ENCODE data around the gene ARHGAP24. TPM values are rescaled to one million over a fixed set of nuclear protein-coding genes. Genes with fewer than 3 reads are reported as not detected.

ARHGAP24 gene
- total and polyA plus RNA-seq, 8 donors: 10.5 to 34.7 (median 17.1) TPM

DNA sequence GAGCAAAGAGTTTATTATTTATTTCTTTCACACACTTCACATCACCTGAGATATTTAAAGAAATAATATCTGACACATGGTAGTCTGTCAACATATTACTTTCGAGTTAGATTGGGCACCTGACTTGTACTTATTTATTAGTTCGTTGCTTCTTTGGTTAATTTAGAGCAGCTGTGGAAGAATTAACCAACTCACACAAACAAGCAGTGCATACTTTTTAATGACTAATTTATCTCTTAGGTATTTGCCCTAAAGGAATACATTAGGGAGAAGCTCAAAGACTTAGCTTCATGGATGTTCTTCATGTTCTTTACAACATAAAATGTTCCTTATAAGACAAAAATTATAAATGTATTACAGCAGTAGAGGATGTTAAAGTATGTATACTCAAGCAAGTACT lies 242.9 kb downstream of the ARHGAP24 start:
- no peaks in the 10 kb centered on the region for H3K4me1 ChIP-seq
- no peak for ATAC-seq
- no peak overlapping the region for H3K4me3 ChIP-seq
- intact Hi-C loops (cut with DNase I): no loop called here
- no peak for FAIRE-seq
- no peaks in the 10 kb centered on the region for H3K9me3 ChIP-seq
- no peak for DNase-seq
- TF ChIP-seq, protein P1, sequence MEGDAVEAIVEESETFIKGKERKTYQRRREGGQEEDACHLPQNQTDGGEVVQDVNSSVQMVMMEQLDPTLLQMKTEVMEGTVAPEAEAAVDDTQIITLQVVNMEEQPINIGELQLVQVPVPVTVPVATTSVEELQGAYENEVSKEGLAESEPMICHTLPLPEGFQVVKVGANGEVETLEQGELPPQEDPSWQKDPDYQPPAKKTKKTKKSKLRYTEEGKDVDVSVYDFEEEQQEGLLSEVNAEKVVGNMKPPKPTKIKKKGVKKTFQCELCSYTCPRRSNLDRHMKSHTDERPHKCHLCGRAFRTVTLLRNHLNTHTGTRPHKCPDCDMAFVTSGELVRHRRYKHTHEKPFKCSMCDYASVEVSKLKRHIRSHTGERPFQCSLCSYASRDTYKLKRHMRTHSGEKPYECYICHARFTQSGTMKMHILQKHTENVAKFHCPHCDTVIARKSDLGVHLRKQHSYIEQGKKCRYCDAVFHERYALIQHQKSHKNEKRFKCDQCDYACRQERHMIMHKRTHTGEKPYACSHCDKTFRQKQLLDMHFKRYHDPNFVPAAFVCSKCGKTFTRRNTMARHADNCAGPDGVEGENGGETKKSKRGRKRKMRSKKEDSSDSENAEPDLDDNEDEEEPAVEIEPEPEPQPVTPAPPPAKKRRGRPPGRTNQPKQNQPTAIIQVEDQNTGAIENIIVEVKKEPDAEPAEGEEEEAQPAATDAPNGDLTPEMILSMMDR (IDR thresholded peaks at IDR 0.05): no peak
- H3K27me3 ChIP-seq: no peaks in the 10 kb centered on the region
- no peak overlapping the region for H3K27ac ChIP-seq
- H3K36me3 ChIP-seq: no peaks in the 10 kb centered on the region
- 57 to 59% methylated on average over 2 of the region's 2 CpGs for WGBS, 2 donors

DNA sequence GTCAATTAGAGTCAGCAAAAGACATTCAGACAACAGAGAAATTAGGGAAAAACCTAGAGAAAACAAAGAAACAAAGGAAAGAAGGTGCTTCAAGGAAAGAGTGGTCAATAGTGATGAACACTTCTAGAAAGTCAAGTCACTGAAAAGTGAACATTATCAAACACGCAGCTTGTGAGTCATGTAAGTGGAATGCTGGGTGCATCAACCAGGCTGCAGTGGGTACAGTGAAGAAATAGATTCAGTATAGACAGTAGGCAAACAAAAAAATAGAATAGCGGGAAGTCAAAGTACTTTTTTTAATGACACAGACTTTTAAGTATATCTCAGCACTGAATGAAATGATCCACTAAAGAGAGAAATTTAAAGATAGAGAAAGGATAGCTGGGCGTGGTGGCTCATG lies 245.8 kb downstream of the ARHGAP24 start:
- no peaks in the 10 kb centered on the region for H3K36me3 ChIP-seq
- peak in 1 of 4 donors; percentile 25 for ATAC-seq
- no peak overlapping the region for H3K4me3 ChIP-seq
- no peak for DNase-seq
- TF ChIP-seq, protein P1 (IDR thresholded peaks at IDR 0.05): no peak
- H3K4me1 ChIP-seq: peaks cover 3 to 13% (median 13%) of the 10 kb centered on the region in 3 donors
- no peak overlapping the region for H3K27ac ChIP-seq
- intact Hi-C loops (cut with DNase I): no loop called here
- no peak for FAIRE-seq
- no peaks in the 10 kb centered on the region for H3K27me3 ChIP-seq
- H3K9me3 ChIP-seq: no peaks in the 10 kb centered on the region
- WGBS, 2 donors: 63 to 65% methylated on average over 3 of the region's 3 CpGs

DNA sequence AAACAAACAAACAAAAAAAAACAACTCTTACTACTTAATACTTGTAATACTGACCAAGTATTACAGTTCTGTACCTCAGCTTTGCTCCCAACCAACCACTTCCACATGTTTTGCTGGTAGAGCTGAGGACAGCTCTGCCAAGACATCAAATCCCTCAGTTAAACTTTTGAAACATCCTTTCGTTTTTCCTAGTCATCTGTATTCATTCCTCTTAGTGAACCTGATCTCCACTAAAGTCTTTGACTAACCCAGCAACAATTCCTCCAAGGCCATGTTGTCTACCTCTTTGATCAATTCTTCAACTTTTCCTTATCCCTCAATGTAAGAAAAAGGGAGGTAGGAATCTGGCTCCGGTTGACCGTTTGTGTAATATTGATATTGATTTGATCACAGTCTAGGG lies 247.5 kb downstream of the ARHGAP24 start:
- Histone ChIP-seq H3K36me3 (no peaks in the 10 kb centered on the region), H3K4me1 (peaks cover 11 to 27% (median 21%) of the 10 kb centered on the region in 3 donors), H3K27ac (no peak overlapping the region), H3K27me3 (no peaks in the 10 kb centered on the region), H3K9me3 (no peaks in the 10 kb centered on the region), H3K4me3 (no peak overlapping the region)
- no peak for ATAC-seq
- 92 to 93% methylated on average over 3 of the region's 3 CpGs for WGBS, 2 donors
- DNase-seq: no peak
- TF ChIP-seq, protein P1 (IDR thresholded peaks at IDR 0.05): no peak
- intact Hi-C loops (cut with DNase I): no loop called here
- no peak for FAIRE-seq

DNA sequence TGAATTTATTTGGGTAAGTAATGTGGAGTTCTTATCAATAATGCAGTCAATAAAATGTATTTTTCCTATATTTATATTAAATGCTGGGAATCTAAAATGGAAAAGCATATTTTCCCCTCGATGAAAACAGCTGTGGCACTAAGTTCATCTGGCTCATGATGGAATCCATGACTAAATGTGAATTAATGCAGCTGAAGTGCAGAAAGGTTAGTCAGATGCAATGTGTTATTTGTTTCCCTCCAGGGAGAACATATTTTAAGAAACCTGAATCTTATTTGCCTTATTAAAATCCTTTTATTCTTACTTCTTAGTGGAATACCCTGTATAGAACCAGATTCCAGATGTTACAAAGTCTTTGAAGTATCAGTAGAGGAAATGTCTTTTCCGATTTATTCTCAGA lies 247.9 kb downstream of the ARHGAP24 start:
- Histone ChIP-seq H3K27ac (no peak overlapping the region), H3K9me3 (no peaks in the 10 kb centered on the region), H3K27me3 (no peaks in the 10 kb centered on the region), H3K4me3 (no peak overlapping the region), H3K36me3 (no peaks in the 10 kb centered on the region), H3K4me1 (peaks cover 11 to 28% (median 21%) of the 10 kb centered on the region in 3 donors)
- DNase-seq (no peak), ATAC-seq (no peak), FAIRE-seq (no peak)
- WGBS, 2 donors: 89 to 93% methylated on average over 2 of the region's 2 CpGs
- intact Hi-C loops (cut with DNase I): no loop called here
- TF ChIP-seq, protein P1 (IDR thresholded peaks at IDR 0.05): no peak

DNA sequence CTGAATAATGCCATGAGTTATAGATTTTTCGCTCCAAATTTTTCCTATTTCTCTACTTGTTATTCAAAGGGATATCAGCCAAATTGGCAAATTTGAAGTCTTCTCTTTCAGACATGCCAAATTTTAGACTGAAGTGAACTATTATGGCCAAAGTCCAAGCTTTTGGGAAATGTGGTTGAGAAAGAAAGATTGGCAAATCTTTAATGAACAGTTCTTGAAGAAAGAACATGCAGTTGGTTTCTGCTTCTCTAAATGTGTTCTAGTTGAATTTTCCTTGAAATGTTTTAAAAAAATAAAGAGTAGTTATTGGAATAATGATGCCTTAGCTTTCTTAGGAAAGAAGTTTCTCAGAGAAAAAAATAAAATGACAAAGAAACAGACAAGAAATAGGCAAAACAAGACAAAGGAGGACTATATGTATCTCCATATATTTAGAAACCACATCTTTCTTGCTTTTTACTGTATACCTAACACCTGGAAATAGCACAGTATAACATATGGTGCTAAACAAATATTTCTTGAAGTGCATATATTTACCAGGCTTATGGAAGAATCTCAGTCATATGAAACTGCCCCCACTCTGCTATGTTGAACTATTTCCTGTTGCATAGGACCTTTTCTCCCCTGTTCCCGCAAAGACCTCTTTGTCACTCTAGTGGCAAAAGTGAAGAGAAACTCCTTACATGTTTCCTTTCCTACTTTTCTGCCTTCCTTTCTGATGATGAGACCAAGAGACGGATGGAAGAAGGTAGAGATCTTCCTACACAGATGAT lies 250.0 kb downstream of the ARHGAP24 start:
- DNase-seq: no peak
- intact Hi-C loops (cut with DNase I): no loop called here
- peak overlapping the region; percentile 9 to 84 (median 61) for H3K27ac ChIP-seq
- ATAC-seq: peak in 2 of 4 donors; percentile 25 to 26
- no peaks in the 10 kb centered on the region for H3K9me3 ChIP-seq
- TF ChIP-seq, protein P1 (IDR thresholded peaks at IDR 0.05): no peak
- no peak for FAIRE-seq
- WGBS, 2 donors: 78 to 89% methylated on average over 3 of the region's 3 CpGs
- H3K4me1 ChIP-seq: peaks cover 11 to 32% (median 21%) of the 10 kb centered on the region in 3 donors
- no peaks in the 10 kb centered on the region for H3K36me3 ChIP-seq
- H3K4me3 ChIP-seq: no peak overlapping the region
- no peaks in the 10 kb centered on the region for H3K27me3 ChIP-seq
